SK-N-SH (cell line): Measurements from ENCODE around the gene JAZF1. TPM values are rescaled to one million over a fixed set of nuclear protein-coding genes. Genes with fewer than 3 reads are reported as not detected.

Source experiments
- CTCF ChIA-PET: fragments of 300-600, 350-600 bp; formaldehyde crosslinking; extraction: SDS; loops from one replicate; lab custom pipeline; 2021; lab: Yijun Ruan, JAX
- POLR2A ChIA-PET: fragments of 350-600 bp; sonication (Branson Sonifier 250); formaldehyde crosslinking; extraction: SDS; loops from one replicate; lab custom pipeline; 2020; ENCODE audit warnings: antibody characterized with exemption, inconsistent platforms; lab: Yijun Ruan, JAX
- DNase-seq: peaks from one replicate; pipeline ENCODE4 v3.0.0; 2012
- H2AFZ ChIP-seq: fragments of 200-600 bp; sonication (generic); 2 replicates; pipeline ENCODE4 v1.8.1; 2016; ENCODE audit warnings: antibody characterized with exemption, mild to moderate bottlenecking, low read depth
- H3F3A ChIP-seq: fragments of 200-600 bp; sonication (generic); replicated peaks from 2 replicates; pipeline ENCODE3; 2016; ENCODE audit warnings: antibody characterized with exemption, mild to moderate bottlenecking; ENCODE audit not compliant: insufficient read depth
- H3K27ac ChIP-seq, 2 experiments: fragments of 200-500 bp in 1 of 2; fragments of 200-600 bp in 1 of 2; sonication (Bioruptor generic) in 1 of 2; sonication (generic), shearing (Covaris generic) in 1 of 2; 2 replicates each; pipeline versions ENCODE4 v1.5.1 to v1.6.1; 2014 to 2016; ENCODE audit warnings: low read depth in 2 of 2, inconsistent platforms in 1 of 2, low read length in 1 of 2, mild to moderate bottlenecking in 1 of 2, mixed read lengths in 1 of 2
- H3K27me3 ChIP-seq: fragments of 200-600 bp; sonication (generic), shearing (Covaris generic); 2 replicates; pipeline ENCODE4 v1.6.1; 2016; ENCODE audit warnings: mixed run types; ENCODE audit not compliant: insufficient read depth
- H3K36me3 ChIP-seq, 2 experiments: fragments of 200-500 bp in 1 of 2; fragments of 200-600 bp in 1 of 2; sonication (Bioruptor generic) in 1 of 2; sonication (generic) in 1 of 2; replicated peaks in 1 of 2; 2 replicates each; pipeline versions ENCODE3 to v1.5.1; 2014 to 2016; ENCODE audit warnings: low read length in 1 of 2, mild to moderate bottlenecking in 1 of 2; ENCODE audit not compliant: insufficient read depth in 2 of 2, control insufficient read depth in 1 of 2
- H3K4me1 ChIP-seq, 2 experiments: fragments of 200-500 bp in 1 of 2; fragments of 200-600 bp in 1 of 2; sonication (Bioruptor generic) in 1 of 2; sonication (generic), shearing (Covaris generic) in 1 of 2; 2 replicates each; pipeline versions ENCODE4 v1.5.1 to v1.6.1; 2014 to 2016; ENCODE audit warnings: low read depth in 1 of 2, low read length in 1 of 2, mixed run types in 1 of 2; ENCODE audit not compliant: insufficient read depth in 2 of 2, control insufficient read depth in 1 of 2
- H3K4me2 ChIP-seq: fragments of 200-600 bp; sonication (generic), shearing (Covaris generic); 2 replicates; pipeline ENCODE4 v1.6.1; 2017; ENCODE audit warnings: mixed run types
- H3K4me3 ChIP-seq, 2 experiments: fragments of 200-500 bp in 1 of 2; fragments of 200-600 bp in 1 of 2; sonication (Bioruptor generic) in 1 of 2; sonication (generic), shearing (Covaris generic) in 1 of 2; 2 replicates each; pipeline versions ENCODE4 v1.5.1 to v1.8.1; 2014 to 2016; ENCODE audit warnings: low read depth in 2 of 2, inconsistent platforms in 1 of 2, low read length in 1 of 2, mild to moderate bottlenecking in 1 of 2, mixed read lengths in 1 of 2, moderate library complexity in 1 of 2
- H3K79me2 ChIP-seq: fragments of 200-600 bp; sonication (generic); 2 replicates; pipeline ENCODE4 v1.8.1; 2017; ENCODE audit warnings: mild to moderate bottlenecking; ENCODE audit not compliant: insufficient read depth
- H3K9ac ChIP-seq: fragments of 200-600 bp; sonication (generic); 2 replicates; pipeline ENCODE4 v1.6.1; 2017; ENCODE audit warnings: mixed run types
- H3K9me2 ChIP-seq: fragments of 200-600 bp; sonication (generic); 2 replicates; pipeline ENCODE4 v1.6.1; 2017; ENCODE audit warnings: mixed run types
- H3K9me3 ChIP-seq: fragments of 200-600 bp; sonication (generic); 2 replicates; pipeline ENCODE4 v1.6.1; 2017; ENCODE audit warnings: mixed run types, mild to moderate bottlenecking, moderate library complexity
- H4K20me1 ChIP-seq: fragments of 200-600 bp; sonication (generic); 2 replicates; pipeline ENCODE4 v1.6.1; 2017; ENCODE audit warnings: mild to moderate bottlenecking, mixed run types; ENCODE audit not compliant: insufficient read depth
- ELF1 ChIP-seq: IDR thresholded peaks from 2 replicates; pipeline ENCODE4 v1.4.0; 2012
- EP300 ChIP-seq, 2 experiments: IDR thresholded peaks; 2 replicates each; pipeline versions ENCODE4 v1.4.0 to v1.6.1; 2012; ENCODE audit warnings: borderline replicate concordance in 1 of 2, low read depth in 1 of 2, low read length in 1 of 2
- FOXJ3 ChIP-seq: sonication (generic); formaldehyde crosslinking; IDR thresholded peaks from 2 replicates; pipeline ENCODE4 v1.5.1; 2020; ENCODE audit warnings: mild to moderate bottlenecking, missing genetic modification reagents
- JUND ChIP-seq: IDR thresholded peaks from 2 replicates; pipeline ENCODE4 v1.4.0; 2012
- NFIC ChIP-seq: IDR thresholded peaks from 2 replicates; pipeline ENCODE4 v1.4.0; 2012; ENCODE audit warnings: borderline replicate concordance
- RCOR1 ChIP-seq: fragments of 150-350 bp; IDR thresholded peaks from 2 replicates; pipeline ENCODE4 v1.6.1; 2017; ENCODE audit warnings: antibody characterized with exemption, low read length
- RFX5 ChIP-seq: IDR thresholded peaks from 2 replicates; pipeline ENCODE4 v1.6.1; 2012; ENCODE audit warnings: mild to moderate bottlenecking, improper control_type of control experiment, low read length
- SIN3A ChIP-seq: IDR thresholded peaks from 2 replicates; pipeline ENCODE4 v1.6.1; 2012; ENCODE audit warnings: low read depth, mild to moderate bottlenecking, low read length, moderate library complexity, borderline replicate concordance
- TAF1 ChIP-seq: IDR thresholded peaks from 2 replicates; pipeline ENCODE4 v1.6.1; 2012; ENCODE audit warnings: low read depth, mild to moderate bottlenecking, low read length, moderate library complexity, borderline replicate concordance
- TEAD4 ChIP-seq: IDR thresholded peaks from 2 replicates; pipeline ENCODE4 v1.4.0; 2012; ENCODE audit warnings: mild to moderate bottlenecking, borderline replicate concordance; ENCODE audit not compliant: insufficient read depth
- WGBS: methylation state at CpG from one replicate; pipeline ENCODE4 v1.1.6; 2017; ENCODE audit warnings: low lambda C conversion rate; 5-methylcytosine and 5-hydroxymethylcytosine counted together
- polyA plus RNA-seq, 3 experiments: library from polyadenylated mRNA; depleted of rRNA; stranded (reverse); fragments of >200 nt; gene quantifications; 2 replicates each; pipeline ENCODE4 v1.2.3, GENCODE V29; 2012
- TF ChIP-seq, protein P1 (sequence below): IDR thresholded peaks from 2 replicates; pipeline ENCODE4 v1.4.0; 2012; ENCODE audit warnings: low read depth, borderline replicate concordance
- TF ChIP-seq, protein P2 (sequence below): IDR thresholded peaks from 2 replicates; pipeline ENCODE4 v1.4.0; 2012; ENCODE audit warnings: low read depth, borderline replicate concordance
- TF ChIP-seq, protein P3 (sequence below): fragments of 150-350 bp; IDR thresholded peaks from 2 replicates; pipeline ENCODE4 v1.6.1; 2016; ENCODE audit warnings: mild to moderate bottlenecking, low read depth, low read length

The JAZF1 gene
- polyA plus RNA-seq, 1 of the 3 experiments (the other 2 are of a cell fraction) = 1.7 TPM

DNA sequence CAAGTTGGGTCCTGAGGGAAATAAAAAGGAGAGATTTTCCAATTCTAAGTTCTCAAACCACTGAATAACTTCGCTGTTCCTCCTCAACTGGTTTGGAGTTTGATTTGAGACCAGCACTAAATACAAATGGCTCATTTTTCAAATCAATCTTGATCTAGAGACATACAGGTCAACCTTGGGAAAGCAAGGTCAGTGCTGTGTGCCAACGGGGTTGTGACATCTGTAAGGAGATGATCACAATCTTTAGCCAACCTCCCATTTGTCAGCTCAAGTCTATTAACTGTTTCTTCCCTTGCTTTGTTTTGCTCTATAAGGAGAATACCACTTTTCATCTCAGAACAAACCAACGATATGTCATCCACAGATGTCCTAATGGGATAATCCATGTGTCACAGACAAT lies 309.5 kb downstream of the JAZF1 start:
- TF ChIP-seq, protein P1, sequence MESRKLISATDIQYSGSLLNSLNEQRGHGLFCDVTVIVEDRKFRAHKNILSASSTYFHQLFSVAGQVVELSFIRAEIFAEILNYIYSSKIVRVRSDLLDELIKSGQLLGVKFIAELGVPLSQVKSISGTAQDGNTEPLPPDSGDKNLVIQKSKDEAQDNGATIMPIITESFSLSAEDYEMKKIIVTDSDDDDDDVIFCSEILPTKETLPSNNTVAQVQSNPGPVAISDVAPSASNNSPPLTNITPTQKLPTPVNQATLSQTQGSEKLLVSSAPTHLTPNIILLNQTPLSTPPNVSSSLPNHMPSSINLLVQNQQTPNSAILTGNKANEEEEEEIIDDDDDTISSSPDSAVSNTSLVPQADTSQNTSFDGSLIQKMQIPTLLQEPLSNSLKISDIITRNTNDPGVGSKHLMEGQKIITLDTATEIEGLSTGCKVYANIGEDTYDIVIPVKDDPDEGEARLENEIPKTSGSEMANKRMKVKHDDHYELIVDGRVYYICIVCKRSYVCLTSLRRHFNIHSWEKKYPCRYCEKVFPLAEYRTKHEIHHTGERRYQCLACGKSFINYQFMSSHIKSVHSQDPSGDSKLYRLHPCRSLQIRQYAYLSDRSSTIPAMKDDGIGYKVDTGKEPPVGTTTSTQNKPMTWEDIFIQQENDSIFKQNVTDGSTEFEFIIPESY = no peak
- TF ChIP-seq FOXJ3 (CRISPR knock-in tag) (no peak), TAF1 (no peak), RCOR1 (no peak), JUND (no peak), RFX5 (no peak), TEAD4 (no peak), ELF1 (no peak), SIN3A (no peak), NFIC (no peak)
- H3K4me3 ChIP-seq = no peak overlapping the region
- H2AFZ ChIP-seq = no peak overlapping the region
- no peak for DNase-seq
- no peaks in the 10 kb centered on the region for H3K36me3 ChIP-seq
- no peaks in the 10 kb centered on the region for H3K27me3 ChIP-seq
- 76% methylated on average over 3 of the region's 3 CpGs for WGBS
- ChIA-PET POLR2A (no interaction called here), CTCF (no interaction called here)
- H3K4me1 ChIP-seq = peaks cover 7 to 10% of the 10 kb centered on the region in 2 experiments
- no peaks in the 10 kb centered on the region for H3K79me2 ChIP-seq
- H3K9me2 ChIP-seq = no peaks in the 10 kb centered on the region
- H3F3A ChIP-seq = no peaks in the 10 kb centered on the region
- no peaks in the 10 kb centered on the region for H3K9me3 ChIP-seq
- H4K20me1 ChIP-seq = no peaks in the 10 kb centered on the region
- H3K4me2 ChIP-seq = no peak overlapping the region
- H3K27ac ChIP-seq = no peak overlapping the region
- no peak overlapping the region for H3K9ac ChIP-seq

DNA sequence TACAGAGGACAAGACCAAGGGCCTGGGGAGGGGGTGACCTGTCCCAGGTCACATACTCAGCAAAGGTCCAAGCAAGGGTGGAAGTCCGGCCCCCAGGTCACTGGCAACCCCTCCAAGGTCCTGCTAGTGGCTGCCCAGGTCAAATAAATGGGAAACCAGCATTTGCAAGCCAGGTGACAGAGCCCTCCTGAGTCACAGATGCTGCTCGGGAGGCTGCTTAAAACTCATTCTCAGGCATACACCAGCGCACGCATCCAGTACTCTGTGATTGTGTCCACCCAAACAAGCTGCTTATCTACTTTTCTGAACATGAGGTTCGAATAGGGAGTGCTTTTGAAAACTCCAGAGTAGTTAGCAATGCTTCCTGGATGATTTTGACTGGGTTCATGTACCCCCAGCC lies 310.0 kb downstream of the JAZF1 start:
- Histone ChIP-seq H3K9me2 (no peaks in the 10 kb centered on the region), H3K79me2 (no peaks in the 10 kb centered on the region), H2AFZ (no peak overlapping the region), H3K27me3 (no peaks in the 10 kb centered on the region), H3K4me1 (peaks cover 7 to 10% of the 10 kb centered on the region in 2 experiments), H3K9me3 (no peaks in the 10 kb centered on the region), H3K36me3 (no peaks in the 10 kb centered on the region), H3K4me2 (no peak overlapping the region), H4K20me1 (no peaks in the 10 kb centered on the region), H3F3A (no peaks in the 10 kb centered on the region), H3K4me3 (no peak overlapping the region), H3K9ac (no peak overlapping the region), H3K27ac (no peak overlapping the region)
- TF ChIP-seq, protein P2, sequence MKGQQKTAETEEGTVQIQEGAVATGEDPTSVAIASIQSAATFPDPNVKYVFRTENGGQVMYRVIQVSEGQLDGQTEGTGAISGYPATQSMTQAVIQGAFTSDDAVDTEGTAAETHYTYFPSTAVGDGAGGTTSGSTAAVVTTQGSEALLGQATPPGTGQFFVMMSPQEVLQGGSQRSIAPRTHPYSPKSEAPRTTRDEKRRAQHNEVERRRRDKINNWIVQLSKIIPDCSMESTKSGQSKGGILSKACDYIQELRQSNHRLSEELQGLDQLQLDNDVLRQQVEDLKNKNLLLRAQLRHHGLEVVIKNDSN = no peak
- TF ChIP-seq, protein P1 = no peak
- TF ChIP-seq, protein P3, sequence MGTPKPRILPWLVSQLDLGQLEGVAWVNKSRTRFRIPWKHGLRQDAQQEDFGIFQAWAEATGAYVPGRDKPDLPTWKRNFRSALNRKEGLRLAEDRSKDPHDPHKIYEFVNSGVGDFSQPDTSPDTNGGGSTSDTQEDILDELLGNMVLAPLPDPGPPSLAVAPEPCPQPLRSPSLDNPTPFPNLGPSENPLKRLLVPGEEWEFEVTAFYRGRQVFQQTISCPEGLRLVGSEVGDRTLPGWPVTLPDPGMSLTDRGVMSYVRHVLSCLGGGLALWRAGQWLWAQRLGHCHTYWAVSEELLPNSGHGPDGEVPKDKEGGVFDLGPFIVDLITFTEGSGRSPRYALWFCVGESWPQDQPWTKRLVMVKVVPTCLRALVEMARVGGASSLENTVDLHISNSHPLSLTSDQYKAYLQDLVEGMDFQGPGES = no peak
- no peak for TF ChIP-seq EP300 (IDR thresholded peaks at IDR 0.05; ENCODE audit: borderline replicate concordance in 1 of 2, low read depth in 1 of 2, low read length in 1 of 2)
- WGBS = 89% methylated on average over 5 of the region's 5 CpGs
- CTCF ChIA-PET = no interaction called here
- no peak for DNase-seq
- POLR2A ChIA-PET = no interaction called here
